Endothelial cell of umbilical vein (primary cell): Measurements from ENCODE around the gene C16orf78. TPM values are rescaled to one million over a fixed set of nuclear protein-coding genes. Genes with fewer than 3 reads are reported as not detected.

ENCODE experiments used
- BruUV-seq: library from RNA; stranded (reverse); fragments of 400-500 nt; replicated peaks from 2 replicates; lab custom pipeline; 2021; lab: Mats Ljungman, UMichigan
- CTCF ChIA-PET: fragments of 300-600, 350-600 bp; sonication (Branson Sonifier 250); formaldehyde crosslinking; loops from one replicate; lab custom pipeline; 2021; ENCODE audit warnings: antibody characterized with exemption, inconsistent platforms; lab: Charles Lee
- POLR2A ChIA-PET: fragments of 300-600, 350-600 bp; sonication (Branson Sonifier 250); formaldehyde crosslinking; loops from one replicate; lab custom pipeline; 2021; ENCODE audit warnings: antibody characterized with exemption, inconsistent platforms; lab: Charles Lee
- DNase-seq: peaks from one replicate; pipeline ENCODE4 v3.0.0-alpha.2; 2011; ENCODE audit warnings: low read depth, low spot score
- FAIRE-seq: peaks from 2 replicates; lab custom pipeline; 2011; peaks lifted over from hg19 to GRCh38; lab: Jason Lieb, UNC
- H2AFZ ChIP-seq: 2 replicates; pipeline ENCODE4 v1.6.0; 2012; ENCODE audit warnings: low read depth, low read length, control low read depth, inconsistent platforms
- H3K27ac ChIP-seq: 2 replicates; pipeline ENCODE4 v1.5.1; 2011; ENCODE audit warnings: low read depth, mild to moderate bottlenecking, control low read depth, low read length, moderate library complexity; ENCODE audit not compliant: insufficient read depth
- H3K27me3 ChIP-seq, 2 experiments: 2 replicates each; pipeline versions ENCODE4 v1.6.0 to v1.6.1; 2011; ENCODE audit warnings: low read length in 2 of 2, mixed read lengths in 1 of 2; ENCODE audit not compliant: control insufficient read depth in 2 of 2, insufficient read depth in 2 of 2
- H3K36me3 ChIP-seq, 2 experiments: 2 replicates in 1 of 2; 3 replicates in 1 of 2; pipeline ENCODE4 v1.5.1; 2011; ENCODE audit warnings: low read length in 2 of 2, mild to moderate bottlenecking in 1 of 2, moderate library complexity in 1 of 2; ENCODE audit not compliant: control insufficient read depth in 2 of 2, insufficient read depth in 2 of 2; ENCODE audit errors: extremely low read depth in 1 of 2
- H3K4me1 ChIP-seq: 3 replicates; pipeline ENCODE4 v1.5.1; 2011; ENCODE audit warnings: mild to moderate bottlenecking, low read length; ENCODE audit not compliant: control insufficient read depth, insufficient read depth; ENCODE audit errors: extremely low read depth
- H3K4me2 ChIP-seq: 2 replicates; pipeline ENCODE4 v1.6.1; 2011; ENCODE audit warnings: low read length, control low read depth, mixed read lengths; ENCODE audit not compliant: insufficient read depth
- H3K4me3 ChIP-seq, 3 experiments: fragments of 200-600 bp in 1 of 3; sonication (generic), shearing (Covaris generic) in 1 of 3; replicated peaks in 1 of 3; 2 replicates each; pipeline ENCODE4 v1.5.1; 2011 to 2016; ENCODE audit warnings: control low read depth in 3 of 3, low read length in 3 of 3, mild to moderate bottlenecking in 2 of 3, inconsistent platforms in 1 of 3, low read depth in 1 of 3, moderate library complexity in 1 of 3; ENCODE audit not compliant: insufficient read depth in 1 of 3
- H3K79me2 ChIP-seq: 2 replicates; pipeline ENCODE4 v1.6.0; 2012; ENCODE audit warnings: low read length, inconsistent platforms; ENCODE audit not compliant: control insufficient read depth, insufficient read depth
- H3K9ac ChIP-seq: replicated peaks from 2 replicates; pipeline ENCODE3; 2011; ENCODE audit warnings: low read length, control low read depth; ENCODE audit not compliant: insufficient read depth; ENCODE audit errors: extremely low read depth
- H3K9me1 ChIP-seq: replicated peaks from 3 replicates; pipeline ENCODE4 v1.6.0; 2011; ENCODE audit warnings: mild to moderate bottlenecking, low read length; ENCODE audit not compliant: control insufficient read depth, insufficient read depth; ENCODE audit errors: extremely low read depth
- H3K9me3 ChIP-seq: replicated peaks from 2 replicates; pipeline ENCODE4 v1.5.1; 2012; ENCODE audit warnings: low read length, inconsistent platforms; ENCODE audit not compliant: control insufficient read depth, insufficient read depth
- H4K20me1 ChIP-seq: replicated peaks from 2 replicates; pipeline ENCODE3; 2011; ENCODE audit warnings: mild to moderate bottlenecking, low read length; ENCODE audit not compliant: control insufficient read depth, insufficient read depth; ENCODE audit errors: extremely low read depth
- CTCF ChIP-seq, 2 donors: IDR thresholded peaks; 1 replicate in 1 of 2; 2 replicates in 1 of 2; pipeline ENCODE4 v1.5.1; 2011; ENCODE audit warnings: low read length in 2 of 2, mild to moderate bottlenecking in 2 of 2, moderate library complexity in 2 of 2, control low read depth in 1 of 2, inconsistent platforms in 1 of 2, low read depth in 1 of 2; ENCODE audit not compliant: insufficient read depth in 1 of 2; ENCODE audit errors: extremely low read depth in 1 of 2
- FOS ChIP-seq: IDR thresholded peaks from 2 replicates; pipeline ENCODE4 v1.6.1; 2011; ENCODE audit warnings: mild to moderate bottlenecking, low read length, moderate library complexity, borderline replicate concordance; ENCODE audit not compliant: insufficient read depth
- GATA2 ChIP-seq: IDR thresholded peaks from 2 replicates; pipeline ENCODE4 v1.7.0; 2011; ENCODE audit warnings: low read depth, mild to moderate bottlenecking, moderate library complexity, mixed read lengths, low read length; ENCODE audit not compliant: insufficient read length, insufficient read depth
- MAX ChIP-seq: IDR thresholded peaks from 2 replicates; pipeline ENCODE4 v1.6.1; 2011; ENCODE audit not compliant: insufficient read depth, insufficient read length
- POLR2A ChIP-seq: IDR thresholded peaks from 2 replicates; pipeline ENCODE4 v1.6.1; 2012; ENCODE audit warnings: low read depth, mild to moderate bottlenecking, control low read depth, low read length
- dilution Hi-C: fragments of 300-500 bp; cut with MboI; formaldehyde crosslinking; loops from one replicate; pipeline ENCODE4 v1.15.0; 2019; ENCODE audit warnings: low sequenced_read_pairs; ENCODE audit not compliant: extremely low pct_ligation_motif_present
- intact Hi-C: fragments of 100-400 bp; cut with micrococcal nuclease; formaldehyde crosslinking; loops from one replicate; pipeline ENCODE4 v1.10.0; 2022
- polyA plus RNA-seq, 4 experiments: library from polyadenylated mRNA; depleted of rRNA in 3 of 4; stranded (reverse) in 3 of 4; unstranded in 1 of 4; fragments of >200 nt; gene quantifications; 2 replicates each; pipeline versions ENCODE4 v1.2.1 to v1.2.3, GENCODE V29; 2011 to 2012; ENCODE audit warnings: missing spikeins in 1 of 4
- total RNA-seq: library from RNA; stranded (reverse); gene quantifications from 2 replicates; pipeline ENCODE4 v1.2.3, GENCODE V29; 2021

The C16orf78 gene
- total and polyA plus RNA-seq, 2 donors (not counting 3 experiments of a cell fraction or from before 2014, with no cell fraction given): not detected

GRCh38 chr16:49349446-49350168 is 24.0 kb upstream of the C16orf78 start:
- H4K20me1 ChIP-seq: no peaks in the 10 kb centered on the region
- H3K27me3 ChIP-seq: no peaks in the 10 kb centered on the region
- H3K9me1 ChIP-seq: no peaks in the 10 kb centered on the region
- H3K4me1 ChIP-seq: no peaks in the 10 kb centered on the region
- no peak overlapping the region for H3K27ac ChIP-seq
- no peak overlapping the region for H3K4me2 ChIP-seq
- ChIA-PET CTCF (interaction anchor here (0.9 to 2.3 kb wide), 4 partner anchors 15 to 662 kb away, joined by 3 to 25 read pairs (median 3); no protein-coding TSS in a partner anchor), POLR2A (no interaction called here)
- FAIRE-seq (no peak), DNase-seq (no peak)
- intact Hi-C loops: no loop called here
- H3K9me3 ChIP-seq: no peaks in the 10 kb centered on the region
- no peaks in the 10 kb centered on the region for H3K36me3 ChIP-seq
- no peaks in the 10 kb centered on the region for H3K79me2 ChIP-seq
- H2AFZ ChIP-seq: no peak overlapping the region
- H3K9ac ChIP-seq: no peak overlapping the region
- TF ChIP-seq POLR2A (no peak), GATA2 (no peak)
- no TSS peak for BruUV-seq
- no peak overlapping the region for H3K4me3 ChIP-seq
- dilution Hi-C loops: no loop called here

GRCh38 chr16:49350265-49351095 is 23.1 kb upstream of the C16orf78 start:
- H3K27me3 ChIP-seq: no peaks in the 10 kb centered on the region
- CTCF ChIA-PET: interaction anchor here (0.9 to 2.3 kb wide), 4 partner anchors 659 to 664 kb away, joined by 3 to 25 read pairs (median 6); no protein-coding TSS in a partner anchor
- dilution Hi-C loops: no loop called here
- BruUV-seq: no TSS peak
- intact Hi-C loops: no loop called here
- POLR2A ChIA-PET: no interaction called here
- FAIRE-seq: peak; percentile 55
- H3K4me1 ChIP-seq: no peaks in the 10 kb centered on the region
- no peaks in the 10 kb centered on the region for H3K9me1 ChIP-seq
- H3K79me2 ChIP-seq: no peaks in the 10 kb centered on the region
- TF ChIP-seq FOS (no peak), MAX (no peak), CTCF (IDR thresholded peaks at IDR 0.05; ENCODE audit: extremely low read depth in 1 of 2, insufficient read depth in 1 of 2, low read depth in 1 of 2, low read length in 2 of 2) (peak; percentile 72 to 82)
- no peaks in the 10 kb centered on the region for H4K20me1 ChIP-seq
- no peak overlapping the region for H3K27ac ChIP-seq
- no peak overlapping the region for H3K4me3 ChIP-seq
- peak; percentile 21 for DNase-seq
- no peak overlapping the region for H3K9ac ChIP-seq
- no peak overlapping the region for H2AFZ ChIP-seq
- H3K9me3 ChIP-seq: no peaks in the 10 kb centered on the region
- H3K36me3 ChIP-seq: no peaks in the 10 kb centered on the region
- no peak overlapping the region for H3K4me2 ChIP-seq
